IPS-18c (cell line): Measurements from ENCODE around the gene TSSK1B.
"Not testable (repeated sequence)": the region's sequence is repeated elsewhere in the genome, so short reads cannot be mapped to it uniquely, and the experiment has no call there.

Experiments used
- H3K4me3 ChIP-seq: 2 replicates; pipeline ENCODE4 v1.7.0; 2013; ENCODE audit warnings: low read depth, mild to moderate bottlenecking, low read length, moderate library complexity; ENCODE audit not compliant: insufficient read depth
- H3K9me3 ChIP-seq: one replicate; pipeline ENCODE4 v1.6.1; 2013; ENCODE audit warnings: mild to moderate bottlenecking, low read length, moderate library complexity; ENCODE audit not compliant: control insufficient read depth, insufficient read depth

The TSSK1B gene

DNA sequence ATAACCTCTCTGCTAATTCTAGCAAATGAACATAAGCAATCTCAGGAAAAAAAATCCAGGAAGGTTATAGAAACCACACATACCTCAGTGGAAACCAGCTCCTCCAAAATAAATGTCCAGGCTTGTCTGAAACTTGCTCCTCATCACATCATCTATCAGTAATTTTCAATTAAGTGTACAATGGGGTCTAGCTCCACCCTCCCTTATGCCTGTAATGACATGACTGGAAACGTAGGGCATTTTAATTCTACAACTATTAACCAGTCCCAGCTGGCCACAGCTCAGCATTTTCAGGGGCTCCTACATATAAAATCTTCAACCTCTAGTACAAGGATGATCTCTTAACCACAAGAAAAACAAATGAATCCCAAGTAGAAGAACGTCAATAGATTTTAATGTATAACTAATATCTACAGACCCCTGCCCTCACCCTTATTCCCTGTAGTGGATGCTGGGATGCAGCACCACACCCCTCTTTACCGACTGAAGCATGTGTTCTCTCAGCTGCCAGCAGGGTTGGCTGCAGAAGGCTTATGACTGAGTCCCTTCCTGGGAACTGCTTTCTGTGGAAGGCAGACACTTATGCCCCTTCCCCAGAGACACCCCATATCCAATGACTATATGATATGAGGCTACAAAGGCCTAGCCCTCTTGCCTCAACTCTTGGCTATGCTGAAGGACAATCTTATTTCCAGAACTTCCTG lies 6.8 kb downstream of the TSSK1B start:
- Histone ChIP-seq H3K4me3 (no peak overlapping the region), H3K9me3 (no peaks in the 10 kb centered on the region)

DNA sequence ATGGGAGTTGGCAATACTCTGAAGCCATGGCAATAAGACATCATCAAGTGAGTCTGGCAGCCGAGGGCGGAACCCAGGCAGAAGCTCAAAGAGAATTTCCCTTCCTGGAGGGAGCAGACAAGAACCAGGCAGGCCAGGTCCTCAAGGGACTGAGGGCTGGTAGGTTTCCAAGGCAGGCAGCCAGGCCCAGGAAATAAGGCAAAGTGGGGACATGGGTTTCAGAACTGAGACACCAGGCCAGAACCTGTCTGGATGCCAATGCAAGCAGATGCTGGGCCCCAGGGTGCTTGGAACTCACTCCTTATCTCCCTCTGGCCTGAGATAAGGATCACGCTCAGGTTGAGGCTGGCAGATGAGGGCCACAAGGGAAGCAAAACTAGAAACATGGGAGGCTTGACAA lies 8.9 kb downstream of the TSSK1B start:
- H3K9me3 ChIP-seq: no peaks in the 10 kb centered on the region
- H3K4me3 ChIP-seq: no peak overlapping the region

DNA sequence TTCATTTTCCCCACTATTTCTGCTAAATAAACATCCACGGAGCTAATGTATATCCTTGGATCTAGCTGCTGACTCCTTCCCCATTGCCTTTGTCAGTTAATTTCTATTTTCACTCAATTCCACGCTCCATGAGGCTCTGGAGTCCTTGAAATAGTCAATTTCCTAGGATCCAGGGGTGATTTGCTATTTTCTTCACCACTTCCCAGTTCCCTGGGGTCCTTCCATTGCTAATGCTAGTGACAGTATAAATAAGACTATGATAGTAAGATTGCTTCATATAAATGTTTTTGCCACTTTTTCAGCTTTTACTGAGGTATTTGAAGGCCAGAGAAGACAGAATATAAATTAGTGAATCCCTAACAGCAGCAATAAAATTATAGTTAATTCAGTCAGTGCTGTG lies 13.1 kb downstream of the TSSK1B start:
- H3K4me3 ChIP-seq: no peak overlapping the region
- no peaks in the 10 kb centered on the region for H3K9me3 ChIP-seq

DNA sequence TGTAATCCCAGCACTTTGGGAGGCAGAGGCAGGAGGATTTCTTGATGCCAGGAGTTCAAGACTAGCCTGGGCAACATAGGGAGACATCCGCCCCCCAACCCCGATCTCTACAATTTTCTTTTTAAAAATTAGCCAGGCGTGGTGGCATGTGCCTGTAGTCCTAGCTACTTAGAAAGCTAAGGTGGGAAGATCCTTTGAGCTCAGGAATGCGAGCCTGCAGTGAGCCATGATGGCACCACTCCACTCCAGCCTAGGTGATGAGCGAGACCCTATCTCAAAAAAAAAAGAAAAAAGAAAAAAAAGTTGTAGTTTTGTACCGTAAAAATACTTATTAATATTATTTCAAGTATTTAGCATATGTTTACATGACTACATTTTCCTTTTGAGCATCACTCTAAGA lies 29.3 kb downstream of the TSSK1B start:
- H3K9me3 ChIP-seq: peaks cover 3% of the 10 kb centered on the region
- no peak overlapping the region for H3K4me3 ChIP-seq

DNA sequence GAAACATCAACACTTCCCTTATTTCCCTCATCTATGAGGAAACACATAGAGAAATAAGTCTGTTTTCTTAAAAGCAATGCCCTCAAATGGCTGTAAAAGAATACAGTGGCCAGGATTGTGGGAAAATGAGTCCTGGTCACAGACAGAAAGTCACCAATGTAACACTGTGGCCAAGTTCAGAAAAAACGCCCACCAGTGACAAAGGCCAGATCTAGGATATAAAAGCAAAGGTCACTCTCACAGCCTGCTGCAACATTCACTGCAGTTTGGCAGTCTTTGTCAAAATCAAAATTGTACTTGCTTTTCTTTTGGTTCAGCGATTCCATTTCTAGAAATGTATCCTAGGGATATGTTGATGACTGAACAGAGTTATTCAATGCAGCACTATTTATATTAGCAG lies 30.5 kb downstream of the TSSK1B start:
- Histone ChIP-seq H3K9me3 (peaks cover under 1% of the 10 kb centered on the region), H3K4me3 (no peak overlapping the region)

DNA sequence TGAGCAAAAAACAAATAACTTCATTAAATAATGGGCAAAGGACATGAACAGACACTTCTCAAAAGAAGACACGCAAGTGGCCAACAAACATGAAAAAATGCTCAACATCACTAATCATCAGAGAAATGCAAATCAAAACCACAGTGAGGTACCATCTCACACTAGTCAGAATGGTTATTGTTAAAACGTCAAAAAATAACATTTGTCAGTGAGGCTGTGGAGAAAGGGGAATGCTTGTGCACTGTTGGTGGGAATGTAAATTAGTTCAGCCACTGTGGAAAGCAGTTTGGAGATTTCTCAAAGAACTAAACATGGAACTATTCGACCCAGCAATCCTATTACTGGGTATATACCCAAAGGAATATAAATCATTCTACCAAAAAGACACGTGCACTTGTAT lies 36.8 kb downstream of the TSSK1B start:
- not testable (repeated sequence) for H3K4me3 ChIP-seq, H3K9me3 ChIP-seq

DNA sequence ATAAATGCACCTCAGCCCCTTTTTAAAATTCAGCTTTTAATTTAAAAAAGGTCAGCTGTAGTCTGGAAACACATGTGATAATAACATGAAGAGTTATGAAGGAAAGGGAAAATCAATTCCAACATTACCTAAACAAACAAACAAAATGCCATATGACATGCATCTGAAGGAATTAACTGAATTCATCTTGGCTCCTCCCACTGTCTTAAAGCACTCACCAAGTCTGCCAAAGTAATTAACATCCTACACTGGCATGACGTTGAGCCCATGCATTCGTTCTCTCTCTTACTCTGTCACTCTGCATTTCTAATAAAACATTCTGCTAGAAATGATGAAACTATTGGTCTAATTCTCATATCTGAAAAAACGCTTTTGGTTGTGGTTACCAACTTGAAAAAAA lies 37.7 kb downstream of the TSSK1B start:
- Histone ChIP-seq H3K9me3 (no peaks in the 10 kb centered on the region), H3K4me3 (no peak overlapping the region)

DNA sequence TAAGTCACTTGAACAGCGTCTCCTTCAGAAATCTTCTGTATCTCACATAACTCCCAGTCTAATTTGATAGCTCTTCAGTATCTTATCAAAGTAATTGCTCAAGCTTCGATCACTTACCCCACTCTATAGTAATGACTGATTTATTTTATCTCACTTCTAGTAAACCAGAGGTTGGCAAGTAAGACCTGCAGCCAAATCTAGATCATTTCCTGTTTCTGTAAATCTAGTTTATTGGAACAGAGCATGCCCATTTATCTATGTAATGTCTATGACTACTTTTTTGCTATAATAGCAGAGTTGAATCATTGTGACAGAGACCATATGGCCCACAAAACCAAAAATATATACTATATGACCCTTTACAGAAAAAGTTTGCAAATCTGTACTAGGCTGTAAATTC lies 40.1 kb downstream of the TSSK1B start:
- H3K9me3 ChIP-seq: no peaks in the 10 kb centered on the region
- no peak overlapping the region for H3K4me3 ChIP-seq

DNA sequence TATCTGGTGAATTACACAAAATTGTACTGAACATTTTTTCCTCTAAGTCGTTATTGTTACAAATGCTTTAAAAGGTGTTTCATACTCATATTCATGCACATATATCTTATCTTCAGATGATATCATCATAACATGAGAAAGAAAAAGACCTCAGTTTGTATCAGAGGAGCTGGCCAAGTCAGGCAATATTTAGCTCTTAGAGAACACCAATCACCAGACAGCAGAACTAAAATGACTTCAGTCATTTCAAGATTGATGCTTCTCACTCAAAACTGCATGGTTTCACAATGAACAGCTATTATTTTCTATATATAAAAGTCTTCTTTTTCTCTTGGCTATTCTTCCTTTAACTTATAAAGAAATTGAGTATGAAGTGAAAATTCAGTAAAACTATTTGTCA lies 44.6 kb downstream of the TSSK1B start:
- no peaks in the 10 kb centered on the region for H3K9me3 ChIP-seq

DNA sequence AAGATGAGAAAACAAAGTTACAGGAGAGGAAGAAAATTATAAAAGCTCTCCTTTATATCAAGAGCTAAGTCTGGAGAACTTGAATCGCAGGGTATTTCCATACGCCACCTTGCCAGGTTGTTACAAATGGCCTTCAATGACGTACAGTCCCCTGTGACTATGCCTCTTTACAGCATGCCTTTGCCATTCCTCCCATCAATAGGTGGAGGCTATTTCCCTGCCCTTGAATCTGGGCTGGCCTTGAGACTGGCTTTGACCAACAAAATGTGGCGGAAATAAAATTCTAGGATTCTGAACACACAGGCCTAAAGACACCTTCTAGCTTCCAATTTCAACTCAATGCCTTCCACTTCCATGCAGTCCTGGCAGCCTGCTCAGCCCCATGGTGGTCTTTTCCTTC lies 45.7 kb downstream of the TSSK1B start:
- no peak overlapping the region for H3K4me3 ChIP-seq
- no peaks in the 10 kb centered on the region for H3K9me3 ChIP-seq

More for the DNA sequence above, 44.6 kb downstream of the TSSK1B start:
- no peak overlapping the region for H3K4me3 ChIP-seq

DNA sequence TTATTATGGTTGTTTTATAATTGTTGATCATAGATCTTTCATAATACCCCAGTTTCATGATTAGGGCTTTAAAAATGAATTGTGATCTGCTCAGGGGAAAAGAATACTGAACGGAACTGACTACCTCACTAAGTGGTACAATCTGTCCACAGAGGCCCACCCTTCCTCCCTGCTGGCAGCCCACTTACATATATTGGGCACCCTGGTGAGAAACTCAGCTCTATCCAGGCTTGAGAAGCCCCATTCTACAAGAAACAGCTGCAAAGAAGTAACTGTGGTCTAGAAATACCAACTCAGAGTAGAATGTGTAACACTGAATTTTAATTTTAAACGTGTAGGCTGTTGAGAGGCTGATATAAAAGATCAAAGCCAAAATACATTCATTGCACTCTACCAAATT lies 46.9 kb downstream of the TSSK1B start:
- Histone ChIP-seq H3K9me3 (no peaks in the 10 kb centered on the region), H3K4me3 (no peak overlapping the region)

DNA sequence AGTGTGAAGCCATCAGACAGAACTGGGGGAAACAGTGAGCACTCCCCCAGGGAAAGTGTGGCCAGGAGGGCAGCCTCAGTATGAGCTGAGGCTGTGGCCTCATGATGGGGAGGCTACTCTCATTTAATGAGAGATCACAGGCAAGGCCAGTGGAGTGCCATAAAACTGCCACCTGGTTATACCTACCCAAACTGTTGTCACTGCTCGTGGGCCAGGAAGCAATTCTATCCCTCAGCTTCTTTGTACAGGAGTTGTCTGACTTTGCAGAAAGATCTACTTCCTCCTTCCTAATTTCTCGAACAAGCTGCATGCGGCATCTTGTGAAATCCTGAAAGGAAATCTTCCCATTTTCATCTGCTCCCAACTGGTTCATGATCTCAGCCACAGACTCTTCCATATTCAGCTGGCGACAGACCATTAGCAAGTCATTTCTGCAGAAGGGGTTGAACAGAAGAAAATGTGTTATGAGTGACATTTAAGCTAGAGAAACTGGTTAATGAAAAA lies 50.0 kb downstream of the TSSK1B start:
- H3K4me3 ChIP-seq: no peak overlapping the region
- H3K9me3 ChIP-seq: no peaks in the 10 kb centered on the region

DNA sequence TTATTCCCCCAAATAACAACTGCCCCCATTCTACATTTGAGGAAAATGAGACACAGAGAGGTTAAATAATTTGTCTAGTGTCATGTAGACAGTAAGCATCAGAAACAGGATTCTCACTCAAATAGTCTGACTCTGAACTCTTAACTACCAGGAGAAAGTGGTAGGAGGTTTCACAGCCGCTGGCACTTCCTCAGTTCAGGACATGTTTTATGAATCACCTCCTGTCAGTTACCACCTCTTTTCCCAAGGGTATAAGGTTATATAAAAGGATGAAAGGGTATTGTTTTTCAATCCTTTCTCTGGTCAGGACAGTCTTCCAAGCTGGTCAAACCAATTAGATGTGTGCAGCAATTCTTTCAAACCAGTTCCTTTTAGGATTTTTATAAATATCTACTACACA lies 52.1 kb downstream of the TSSK1B start:
- H3K4me3 ChIP-seq: no peak overlapping the region
- H3K9me3 ChIP-seq: no peaks in the 10 kb centered on the region
